NCI-H1092 (cell line): ENCODE measurements around the gene CDHR2.
"Not testable (repeated sequence)": the region's sequence is repeated elsewhere in the genome, so short reads cannot be mapped to it uniquely, and the experiment has no call there.

Source experiments
- DNase-seq: peaks from one replicate; lab custom pipeline; 2025; lab: John Stamatoyannopoulos, UW

Gene CDHR2

DNA sequence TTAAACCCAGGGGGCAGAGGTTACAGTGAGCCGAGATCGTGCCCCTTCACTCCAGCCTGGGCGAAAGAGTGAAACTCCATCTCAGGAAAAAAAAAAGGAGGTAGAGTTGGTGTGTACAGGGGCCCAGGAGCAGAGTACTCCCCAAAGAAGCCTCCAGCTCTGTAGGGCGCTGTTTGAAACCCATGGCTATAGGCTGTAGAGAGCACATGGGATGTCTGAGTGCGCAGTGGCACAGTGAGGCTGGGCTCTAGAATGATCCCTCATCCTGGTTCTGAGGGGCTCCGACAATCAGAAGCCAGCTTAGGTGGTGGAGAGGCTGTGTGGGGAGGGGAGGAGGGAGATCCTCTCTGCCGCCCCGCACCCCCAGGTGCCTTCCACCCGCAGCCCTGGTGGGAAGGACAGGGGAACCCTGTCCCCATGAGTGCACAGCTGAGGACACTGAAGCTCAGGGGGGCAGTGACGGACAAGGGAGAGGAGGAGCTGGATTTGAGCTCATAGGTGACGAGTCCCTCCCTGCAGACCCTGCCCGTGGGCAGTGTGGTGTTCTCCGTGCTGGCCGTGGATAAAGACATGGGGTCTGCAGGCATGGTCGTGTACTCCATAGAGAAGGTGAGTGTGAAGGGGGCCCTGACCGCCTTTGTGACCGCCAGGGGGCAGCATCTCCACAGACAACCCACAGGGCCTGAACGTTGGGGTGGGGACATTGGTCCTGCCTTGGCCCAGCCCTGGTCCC lies 24.6 kb downstream of the CDHR2 start:
- no peak for DNase-seq

GRCh38 chr5:176574297-176574591 lies 25.1 kb downstream of the CDHR2 start:
- DNase-seq: no peak

- DNase-seq: no peak
Observed at GRCh38 chr5:176575066-176575465, 25.9 kb downstream of the CDHR2 start.

GRCh38 chr5:176575488-176576422 lies 26.6 kb downstream of the CDHR2 start:
- no peak for DNase-seq

DNA sequence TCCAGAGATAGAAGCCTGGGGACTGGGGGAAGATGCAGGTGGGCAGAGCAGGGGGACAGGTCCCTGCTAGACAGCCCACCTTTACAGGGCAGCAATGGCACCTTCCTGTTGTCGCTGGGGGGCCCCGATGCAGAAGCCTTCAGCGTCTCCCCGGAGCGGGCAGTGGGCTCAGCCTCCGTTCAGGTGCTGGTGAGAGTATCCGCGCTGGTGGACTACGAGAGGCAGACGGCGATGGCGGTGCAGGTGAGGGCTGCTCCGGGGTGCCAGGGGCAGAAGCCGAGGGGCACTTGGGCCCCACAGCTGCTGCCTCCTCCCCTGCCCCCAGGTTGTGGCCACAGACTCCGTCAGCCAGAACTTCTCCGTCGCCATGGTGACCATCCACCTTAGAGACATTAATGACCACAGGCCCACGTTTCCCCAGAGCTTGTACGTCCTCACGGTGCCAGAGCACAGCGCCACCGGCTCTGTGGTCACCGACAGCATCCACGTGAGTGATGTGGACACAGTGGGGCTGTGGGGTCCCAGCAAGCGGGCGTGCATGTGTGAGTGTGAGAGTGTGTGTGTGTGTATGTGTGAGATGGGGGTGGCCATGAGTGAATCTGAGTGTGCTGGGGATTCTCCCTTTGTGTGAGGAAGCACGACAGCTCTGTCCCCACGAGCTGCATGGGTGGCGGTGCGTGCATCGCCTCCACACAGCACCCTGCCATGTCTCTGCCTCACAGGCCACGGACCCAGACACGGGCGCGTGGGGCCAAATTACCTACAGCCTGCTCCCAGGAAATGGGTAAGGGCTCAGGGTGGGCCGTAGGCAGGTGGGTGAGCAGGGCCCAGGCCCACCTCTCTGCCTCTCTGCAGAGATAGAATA lies 28.4 kb downstream of the CDHR2 start:
- DNase-seq: no peak

GRCh38 chr5:176578391-176578808 lies 29.3 kb downstream of the CDHR2 start:
- DNase-seq: no peak

DNA sequence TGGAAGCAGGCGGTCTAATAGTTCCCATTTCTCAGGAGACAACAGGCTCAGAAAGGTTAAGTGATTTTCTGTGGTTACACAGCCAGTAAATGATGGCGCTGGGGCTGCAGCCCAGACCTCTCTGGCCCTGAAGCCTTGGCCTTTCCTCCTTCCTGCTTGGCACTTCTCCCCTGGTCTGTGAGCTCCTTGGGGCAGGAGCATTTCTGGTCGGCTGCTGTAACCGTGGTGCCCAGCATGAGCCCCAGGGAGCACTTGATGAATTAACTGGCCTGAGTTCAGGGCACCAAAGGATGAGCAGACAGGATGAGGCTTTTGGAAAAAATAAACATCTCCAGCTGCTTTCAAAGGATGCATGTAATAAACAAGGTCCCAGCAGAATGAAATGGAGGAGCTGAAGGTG lies 30.2 kb downstream of the CDHR2 start:
- no peak for DNase-seq

GRCh38 chr5:176581361-176581760 lies 32.2 kb downstream of the CDHR2 start:
- DNase-seq: no peak

- no peak for DNase-seq
Observed at GRCh38 chr5:176583076-176583475, 33.9 kb downstream of the CDHR2 start.

DNA sequence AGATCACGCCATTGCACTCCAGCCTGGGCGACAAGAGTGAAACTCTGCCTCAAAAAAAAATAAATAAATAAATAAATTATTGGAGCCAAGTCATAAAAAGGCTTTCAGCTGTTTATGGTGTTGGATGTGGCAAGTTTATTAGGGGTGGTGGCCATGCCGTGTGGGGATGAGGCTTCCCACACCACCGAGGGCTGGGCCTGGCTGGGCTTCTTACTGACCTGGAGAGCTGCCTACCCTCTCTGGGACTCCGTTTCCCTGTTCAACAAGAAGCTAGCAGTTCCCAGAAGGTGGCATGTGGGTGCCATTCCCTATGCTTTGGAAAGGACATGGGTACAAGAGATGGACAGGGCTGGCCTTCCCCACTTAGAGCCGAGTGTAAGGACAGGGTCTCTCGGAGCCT lies 38.3 kb downstream of the CDHR2 start:
- DNase-seq: no peak

GRCh38 chr5:176588297-176588696 lies 39.2 kb downstream of the CDHR2 start:
- DNase-seq: no peak

DNA sequence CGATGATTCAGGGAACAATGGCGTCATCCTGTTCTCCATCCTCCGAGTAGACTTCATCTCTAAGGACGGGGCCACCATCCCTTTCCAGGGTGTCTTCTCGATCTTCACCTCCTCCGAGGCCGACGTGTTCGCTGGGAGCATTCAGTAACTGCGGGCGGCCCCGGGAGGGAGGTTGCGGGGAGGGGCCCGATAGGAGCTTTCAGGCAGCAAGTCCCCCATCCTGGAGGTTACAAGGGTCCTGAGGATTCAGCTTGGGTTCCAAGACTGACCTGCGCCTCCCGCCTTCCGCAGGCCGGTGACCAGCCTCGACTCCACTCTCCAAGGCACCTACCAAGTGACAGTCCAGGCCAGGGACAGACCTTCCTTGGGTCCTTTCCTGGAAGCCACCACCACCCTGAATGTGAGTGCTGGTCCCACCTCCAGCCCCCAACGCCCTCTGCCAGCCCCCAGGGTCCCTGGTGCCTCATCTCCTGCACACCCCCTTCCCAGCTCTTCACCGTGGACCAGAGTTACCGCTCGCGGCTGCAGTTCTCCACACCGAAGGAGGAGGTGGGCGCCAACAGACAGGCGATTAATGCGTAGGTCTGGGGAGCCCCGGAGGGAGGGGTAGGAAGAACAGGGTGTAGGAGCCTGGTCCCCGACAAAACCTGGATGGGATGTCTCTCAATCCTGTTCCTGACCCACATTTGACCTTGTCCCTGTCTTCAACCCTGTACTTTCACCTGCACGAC lies 40.1 kb downstream of the CDHR2 start:
- DNase-seq: no peak

DNA sequence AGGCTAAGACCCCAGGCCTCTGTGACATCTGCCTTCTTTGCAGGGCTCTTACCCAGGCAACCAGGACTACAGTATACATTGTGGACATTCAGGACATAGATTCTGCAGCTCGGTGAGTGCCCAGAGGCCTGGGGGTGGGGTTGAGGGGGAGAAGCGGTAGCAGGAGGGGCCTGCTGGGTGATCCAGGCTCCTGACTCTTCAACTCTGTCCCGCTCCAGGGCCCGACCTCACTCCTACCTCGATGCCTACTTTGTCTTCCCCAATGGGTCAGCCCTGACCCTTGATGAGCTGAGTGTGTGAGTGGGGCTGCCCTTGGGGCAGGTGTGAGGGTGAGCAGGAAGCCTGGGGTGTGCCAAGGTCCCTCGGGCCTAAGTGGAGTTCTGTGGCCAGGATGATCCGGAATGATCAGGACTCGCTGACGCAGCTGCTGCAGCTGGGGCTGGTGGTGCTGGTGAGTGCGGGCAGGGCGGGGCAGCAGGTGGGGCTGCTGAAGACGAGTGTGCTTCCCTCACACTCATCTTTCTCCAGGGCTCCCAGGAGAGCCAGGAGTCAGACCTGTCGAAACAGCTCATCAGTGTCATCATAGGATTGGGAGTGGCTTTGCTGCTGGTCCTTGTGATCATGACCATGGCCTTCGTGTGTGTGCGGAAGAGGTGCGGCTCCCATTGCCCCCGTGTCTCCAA lies 41.0 kb downstream of the CDHR2 start:
- no peak for DNase-seq

GRCh38 chr5:176591667-176592066 lies 42.5 kb downstream of the CDHR2 start:
- not testable (repeated sequence) for DNase-seq

- no peak for DNase-seq
Observed at GRCh38 chr5:176592573-176592972, 43.4 kb downstream of the CDHR2 start.

DNA sequence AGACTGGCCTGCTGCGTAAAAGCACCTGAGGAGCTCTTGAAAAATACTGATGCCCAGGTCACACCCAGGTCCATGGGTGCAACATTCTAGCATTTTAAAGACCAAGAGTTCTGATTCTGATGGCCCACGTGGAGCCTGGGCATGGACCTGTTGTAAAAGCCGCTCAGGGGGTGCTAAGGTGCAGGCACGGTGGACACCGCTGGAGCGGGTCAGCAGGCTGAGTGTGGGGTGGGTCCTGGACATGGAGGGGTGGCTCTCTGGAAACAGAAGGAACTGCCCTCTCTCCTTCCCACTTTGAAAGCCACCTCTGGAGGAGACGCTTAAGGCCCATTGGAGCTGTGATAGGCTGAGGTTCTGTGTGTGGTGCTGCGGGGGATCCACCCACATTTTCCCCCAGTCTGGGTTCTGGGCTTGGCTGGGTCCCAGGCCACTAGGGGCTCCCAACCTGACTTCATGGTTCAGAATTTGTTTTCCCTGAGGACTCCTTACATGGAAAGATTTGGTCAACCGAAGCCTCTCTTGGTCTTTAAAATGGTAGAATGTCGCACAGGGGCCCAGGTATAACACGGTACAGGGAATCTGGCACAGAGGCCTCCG lies 44.2 kb downstream of the CDHR2 start:
- DNase-seq: no peak

GRCh38 chr5:176594554-176594953 lies 45.4 kb downstream of the CDHR2 start:
- DNase-seq: no peak

DNA sequence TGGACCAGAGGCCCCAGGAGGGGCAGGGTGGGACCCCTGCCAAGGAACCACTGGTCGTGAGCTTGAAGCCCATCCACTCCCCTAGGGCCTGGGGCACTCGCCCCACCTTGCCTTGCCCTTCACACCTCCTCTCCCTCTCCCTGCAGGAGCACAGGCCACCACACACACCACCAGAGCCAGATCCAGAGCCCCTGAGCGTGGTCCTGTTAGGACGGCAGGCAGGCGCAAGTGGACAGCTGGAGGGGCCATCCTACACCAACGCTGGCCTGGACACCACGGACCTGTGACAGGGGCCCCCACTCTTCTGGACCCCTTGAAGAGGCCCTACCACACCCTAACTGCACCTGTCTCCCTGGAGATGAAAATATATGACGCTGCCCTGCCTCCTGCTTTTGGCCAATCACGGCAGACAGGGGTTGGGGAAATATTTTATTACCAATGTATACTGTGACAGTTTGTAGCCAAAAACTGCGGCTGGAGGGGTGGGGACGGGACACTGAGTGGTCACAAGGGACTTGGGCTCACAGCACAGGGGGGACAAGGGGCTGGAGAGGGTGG lies 46.3 kb downstream of the CDHR2 start:
- no peak for DNase-seq

DNA sequence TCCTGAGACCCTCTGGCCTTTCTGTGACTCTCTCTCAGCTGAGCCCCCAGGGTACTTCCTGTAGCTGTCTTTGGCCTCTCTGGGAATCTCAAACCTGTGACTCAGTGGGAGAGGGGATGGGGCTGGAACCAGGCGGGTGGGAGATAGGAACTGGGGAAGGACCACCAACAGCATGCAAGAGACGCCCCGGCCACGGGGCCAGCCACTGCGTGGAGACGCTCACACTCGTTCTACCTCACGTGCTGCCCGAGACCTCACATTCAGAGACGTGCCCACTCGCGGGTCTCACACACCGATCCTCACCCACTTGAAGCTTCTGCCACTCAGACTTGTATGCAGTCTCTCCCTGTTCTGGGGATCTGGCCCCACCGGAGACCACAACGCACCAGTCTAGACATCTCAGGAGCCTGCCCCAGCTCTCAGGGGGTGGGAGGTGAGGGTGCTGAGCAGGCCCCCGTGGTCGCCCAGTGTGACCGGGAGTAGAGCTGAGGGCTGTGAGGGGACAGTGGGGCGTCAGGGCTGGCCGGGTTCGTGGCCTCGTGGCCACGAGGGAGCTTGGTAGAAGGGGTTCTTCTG lies 47.0 kb downstream of the CDHR2 start:
- no peak for DNase-seq
